ENCODE measurements around the gene BLACAT1. TPM values are rescaled to one million over a fixed set of nuclear protein-coding genes. Genes with fewer than 3 reads are reported as not detected.
"Not testable (repeated sequence)": the region's sequence is repeated elsewhere in the genome, so short reads cannot be mapped to it uniquely, and the experiment has no call there.

BLACAT1 gene
- total RNA-seq, 4 donors from 2014 or later = 0.26 TPM; not detected in 3

- 83 to 91% methylated on average over 5 of the region's 5 CpGs for WGBS, 2 donors
- no peak for TF ChIP-seq CTCF (IDR thresholded peaks at IDR 0.05)
- TF ChIP-seq POLR2A (IDR thresholded peaks at IDR 0.05) = no peak
- H3K4me3 ChIP-seq (ENCODE audit: low read depth, poor library complexity, severe bottlenecking) = no peak overlapping the region
- DNase-seq (ENCODE audit: low spot score in 2 of 2) = peak in 1 of 2 donors; percentile 12
- intact Hi-C loops (cut with DNase I; ENCODE audit: low total_unique reads) = no loop called here
These were observed 47.9 kb downstream of the BLACAT1 start for GRCh38 chr1:205407970-205408369.

- H3K4me3 ChIP-seq (ENCODE audit: low read depth, poor library complexity, severe bottlenecking); intact Hi-C loops (cut with DNase I; ENCODE audit: low total_unique reads): not testable (repeated sequence)
- DNase-seq (ENCODE audit: low spot score in 2 of 2) = peak in 1 of 2 donors; percentile 43
- WGBS, 2 donors = 84 to 92% methylated on average over 7 to 11 of the region's 12 CpGs
These were observed 49.6 kb downstream of the BLACAT1 start for GRCh38 chr1:205406252-205406651.

MicroRNA genes within 50 kb of the gene (microRNA counts, 767-probe panel; counts per million panel counts)
- 0 to 358 counts per million in 2 donors for microRNA hsa-miR-135b-5p

Small RNA genes within 50 kb of the gene (microRNA-seq; reads per million reads assigned to microRNA genes)
- gene MIR135B (ENCODE audit: borderline number of aligned reads in 1 of 2, borderline replicate concordance in 2 of 2) = 12.5 to 25.1 reads per million in 2 donors

Other genes with a start within 250 kb of the BLACAT1 start
- 10 to 100 TPM; 15.3 to 21.3 (median 17.7) TPM for gene DSTYK, start 244.3 kb downstream of the BLACAT1 start, total RNA-seq
- 1 to 10 TPM; 2.2 to 4.2 (median 3.5) TPM for gene TMCC2, start 228.1 kb downstream of the BLACAT1 start, total RNA-seq
- 10 to 100 TPM; 31.9 to 39.2 (median 32.3) TPM for gene NUAK2, start 134.3 kb downstream of the BLACAT1 start, total RNA-seq
- under 1 TPM in 1 of 4 donors, not detected in 3; 0.30 TPM for gene KLHDC8A, start 99.1 kb downstream of the BLACAT1 start, total RNA-seq
- not detected for gene LEMD1, start 34.0 kb downstream of the BLACAT1 start, total RNA-seq
- gene CDK18, start 48.6 kb upstream of the BLACAT1 start, total RNA-seq = 1 to 10 TPM; 4.5 to 6.5 (median 5.1) TPM
- gene ELK4, start 176.0 kb upstream of the BLACAT1 start, total RNA-seq = 10 to 100 TPM; 24.1 to 44.2 (median 28.3) TPM
- gene SLC45A3, start 224.5 kb upstream of the BLACAT1 start, total RNA-seq = 1 to 10 TPM; 1.9 to 5.1 (median 3.1) TPM

Measured in lower leg skin (tissue), 4 donors.